ENCODE measurements around the gene NFKBIL1. TPM values are rescaled to one million over a fixed set of nuclear protein-coding genes. Genes with fewer than 3 reads are reported as not detected.

Gene NFKBIL1
- total RNA-seq, 2 experiments from 2014 or later = 15.4 to 17.6 TPM

- Mint-ChIP-seq H3K36me3 (peaks cover 33% of the 10 kb centered on the region), H3K27me3 (no peaks in the 10 kb centered on the region), H3K27ac (no peak overlapping the region), H3K9me3 (no peaks in the 10 kb centered on the region), H3K4me3 (no peak overlapping the region), H3K4me1 (peaks cover 16% of the 10 kb centered on the region)
- POLR2A ChIA-PET = interaction anchor here (0.5 to 3.5 kb wide), 4 partner anchors 11 to 129 kb away, joined by 3 to 27 read pairs (median 4); partner anchors contain the start of gene DDX39B
- no peak for DNase-seq
- ATAC-seq (ENCODE audit: low read depth) = peak; percentile 24
Measured at GRCh38 chr6:31529329-31530150, 17.9 kb upstream of the NFKBIL1 start.

GRCh38 chr6:31530659-31531058 is 16.7 kb upstream of the NFKBIL1 start:
- POLR2A ChIA-PET = no interaction called here
- Mint-ChIP-seq H3K36me3 (peaks cover 44% of the 10 kb centered on the region), H3K4me3 (no peak overlapping the region), H3K9me3 (no peaks in the 10 kb centered on the region), H3K27me3 (no peaks in the 10 kb centered on the region), H3K4me1 (peaks cover 22% of the 10 kb centered on the region), H3K27ac (no peak overlapping the region)
- DNase-seq = no peak
- ATAC-seq (ENCODE audit: low read depth) = no peak

- H3K27ac Mint-ChIP-seq = no peak overlapping the region
- DNase-seq (no peak), ATAC-seq (ENCODE audit: low read depth) (no peak)
- H3K27me3 Mint-ChIP-seq = no peaks in the 10 kb centered on the region
- H3K4me1 Mint-ChIP-seq = peaks cover 27% of the 10 kb centered on the region
- POLR2A ChIA-PET = interaction anchor here (1.8 kb wide), 1 partner anchor 34 kb away, joined by 6 read pairs; the partner anchor contains the start of gene MICB
- H3K36me3 Mint-ChIP-seq = peaks cover 49% of the 10 kb centered on the region
- no peaks in the 10 kb centered on the region for H3K9me3 Mint-ChIP-seq
- no peak overlapping the region for H3K4me3 Mint-ChIP-seq
Measured at GRCh38 chr6:31531162-31531561, 16.2 kb upstream of the NFKBIL1 start.

DNA sequence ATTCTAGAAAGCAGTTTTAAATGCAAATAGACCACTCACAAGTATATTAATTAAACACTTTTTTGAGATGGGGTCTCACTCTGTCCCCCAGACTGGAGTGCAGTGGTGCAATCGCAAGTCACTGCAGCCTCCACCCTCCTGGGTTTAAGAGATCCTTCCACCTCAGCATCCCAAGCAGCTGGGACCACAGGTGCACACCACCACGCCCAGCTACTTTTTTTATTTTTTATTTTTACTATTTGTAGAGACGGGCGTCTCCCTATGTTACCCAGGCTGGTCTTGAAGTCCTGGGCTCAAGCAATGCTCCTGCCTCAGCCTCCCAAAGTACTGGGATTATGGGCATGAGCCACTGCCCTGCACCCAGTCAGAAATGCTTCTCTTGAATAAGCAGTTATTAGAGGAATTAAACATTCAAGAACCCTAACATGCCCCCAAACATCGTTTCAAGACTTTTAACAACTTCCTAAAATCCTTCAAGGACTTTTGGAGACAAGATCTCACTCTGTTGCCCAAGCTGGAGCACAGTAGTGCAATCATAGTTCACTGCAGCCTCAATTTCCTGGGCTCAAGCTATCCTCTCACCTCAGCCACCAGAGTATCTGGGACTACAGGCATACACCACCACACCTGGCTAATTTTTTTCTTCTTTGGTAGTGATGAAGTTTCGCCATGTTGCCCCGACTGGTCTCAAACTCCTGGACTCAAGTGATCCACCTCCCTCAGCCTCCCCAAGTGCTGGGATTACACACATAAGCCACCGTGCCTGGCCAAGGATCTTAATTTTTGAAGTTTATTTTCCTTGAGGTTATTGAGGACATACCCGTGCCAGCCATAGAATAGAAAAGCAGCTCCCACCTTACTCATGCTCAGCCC is 15.4 kb upstream of the NFKBIL1 start:
- Mint-ChIP-seq H3K4me1 (peaks cover 34% of the 10 kb centered on the region), H3K36me3 (peaks cover 52% of the 10 kb centered on the region)

GRCh38 chr6:31532644-31533454 is 14.6 kb upstream of the NFKBIL1 start:
- H3K4me3 Mint-ChIP-seq = no peak overlapping the region
- POLR2A ChIA-PET = interaction anchor here (1.8 kb wide), 1 partner anchor 36 kb away, joined by 6 read pairs; the partner anchor contains the start of gene MICB
- ATAC-seq (ENCODE audit: low read depth) (no peak), DNase-seq (no peak)
- no peaks in the 10 kb centered on the region for H3K9me3 Mint-ChIP-seq
- peak overlapping the region; percentile 56 for H3K27ac Mint-ChIP-seq
- H3K36me3 Mint-ChIP-seq = peaks cover 56% of the 10 kb centered on the region
- H3K27me3 Mint-ChIP-seq = no peaks in the 10 kb centered on the region
- peaks cover 37% of the 10 kb centered on the region for H3K4me1 Mint-ChIP-seq

More for the DNA sequence above, 15.4 kb upstream of the NFKBIL1 start:
- Mint-ChIP-seq H3K9me3 (no peaks in the 10 kb centered on the region), H3K27me3 (no peaks in the 10 kb centered on the region), H3K27ac (no peak overlapping the region), H3K4me3 (no peak overlapping the region)
- DNase-seq (no peak), ATAC-seq (ENCODE audit: low read depth) (no peak)
- POLR2A ChIA-PET = interaction anchor here (1.8 kb wide), 1 partner anchor 35 kb away, joined by 6 read pairs; the partner anchor contains the start of gene MICB

DNA sequence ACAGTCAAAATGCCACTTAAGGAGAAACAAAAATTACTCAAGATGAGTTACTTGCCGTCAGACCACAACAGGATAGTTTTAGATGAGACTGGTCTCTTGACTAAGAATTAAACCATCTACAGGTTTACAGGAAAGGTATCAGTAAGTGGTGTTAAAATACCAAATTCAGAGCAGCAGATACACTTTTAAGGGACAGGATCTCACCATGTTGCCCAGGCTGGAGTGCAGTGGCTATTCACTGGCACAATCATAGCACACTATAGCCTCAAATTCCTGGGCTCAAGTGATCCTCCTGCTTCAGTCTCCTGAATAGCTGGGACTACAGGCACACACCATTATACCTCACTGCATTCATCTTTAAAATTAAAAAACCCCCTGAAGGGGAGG is 14.0 kb upstream of the NFKBIL1 start:
- Mint-ChIP-seq H3K9me3 (no peaks in the 10 kb centered on the region), H3K4me1 (peaks cover 41% of the 10 kb centered on the region), H3K36me3 (peaks cover 57% of the 10 kb centered on the region), H3K27ac (no peak overlapping the region), H3K4me3 (no peak overlapping the region), H3K27me3 (no peaks in the 10 kb centered on the region)
- POLR2A ChIA-PET = interaction anchor here (0.9 kb wide), 1 partner anchor 39 kb away, joined by 3 read pairs; no protein-coding TSS in a partner anchor
- no peak for ATAC-seq (ENCODE audit: low read depth)
- DNase-seq = no peak

DNA sequence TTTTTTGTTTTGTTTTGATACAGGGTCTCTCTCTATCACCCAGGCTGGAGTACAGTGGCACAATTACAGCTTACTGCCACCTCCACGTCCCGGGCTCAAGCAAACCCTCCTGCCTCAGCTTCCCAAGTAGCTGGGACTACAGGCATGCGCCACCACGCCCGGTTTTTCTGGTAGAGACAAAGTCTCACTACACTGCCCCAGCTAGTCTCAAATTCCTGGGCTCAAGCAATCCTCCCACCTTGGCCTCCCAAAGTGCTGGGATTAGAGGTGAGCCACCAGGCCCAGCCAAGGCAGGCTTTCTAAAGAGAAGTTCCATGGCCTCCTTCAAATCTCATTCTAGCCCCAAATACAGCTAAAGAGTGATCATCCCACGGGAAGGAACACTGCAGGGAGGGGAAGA is 13.4 kb upstream of the NFKBIL1 start:
- Mint-ChIP-seq H3K27me3 (no peaks in the 10 kb centered on the region), H3K9me3 (no peaks in the 10 kb centered on the region), H3K36me3 (peaks cover 63% of the 10 kb centered on the region), H3K27ac (no peak overlapping the region), H3K4me3 (no peak overlapping the region), H3K4me1 (peaks cover 45% of the 10 kb centered on the region)
- DNase-seq (no peak), ATAC-seq (ENCODE audit: low read depth) (no peak)
- POLR2A ChIA-PET = interaction anchor here (0.9 kb wide), 1 partner anchor 39 kb away, joined by 3 read pairs; no protein-coding TSS in a partner anchor

GRCh38 chr6:31534521-31535040 is 12.8 kb upstream of the NFKBIL1 start:
- DNase-seq (no peak), ATAC-seq (ENCODE audit: low read depth) (no peak)
- H3K4me3 Mint-ChIP-seq = no peak overlapping the region
- H3K36me3 Mint-ChIP-seq = peaks cover 69% of the 10 kb centered on the region
- H3K9me3 Mint-ChIP-seq = no peaks in the 10 kb centered on the region
- H3K27ac Mint-ChIP-seq = no peak overlapping the region
- H3K27me3 Mint-ChIP-seq = no peaks in the 10 kb centered on the region
- H3K4me1 Mint-ChIP-seq = peaks cover 51% of the 10 kb centered on the region
- POLR2A ChIA-PET = no interaction called here

DNA sequence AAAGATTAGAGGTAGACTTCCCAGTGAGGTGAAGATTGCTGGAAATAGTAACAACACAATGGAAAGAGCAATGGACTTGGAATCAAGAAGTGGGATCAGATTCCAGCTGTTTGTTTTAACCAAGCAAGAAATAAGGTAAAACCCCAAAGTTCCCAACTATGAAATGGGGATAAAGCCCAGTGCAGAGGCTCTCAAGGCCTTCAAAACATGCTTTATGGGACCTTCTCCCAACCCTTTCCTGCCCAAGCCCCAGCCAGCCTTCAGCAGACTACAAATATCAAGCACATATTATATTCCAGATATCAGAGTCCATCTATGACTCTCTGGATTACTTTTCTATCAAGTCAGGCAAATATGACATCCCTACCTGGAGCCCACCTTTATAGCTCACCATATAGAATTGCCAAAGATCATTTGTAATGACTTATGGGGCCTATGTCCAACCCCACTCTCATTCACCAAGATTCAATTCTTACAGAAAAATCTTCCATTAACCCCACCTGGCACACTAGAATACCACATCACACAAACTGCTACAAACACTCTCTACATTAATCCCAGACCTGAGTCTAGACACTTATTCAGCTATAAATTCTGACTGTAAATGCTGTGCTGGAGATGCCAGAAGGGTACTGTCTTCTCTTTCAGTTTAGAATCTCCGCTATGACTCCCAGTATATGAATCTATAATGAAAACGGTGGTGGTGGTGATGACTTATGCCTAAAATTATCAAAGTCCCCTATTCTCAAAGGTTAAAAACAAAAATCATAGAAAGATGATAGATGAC is 11.7 kb upstream of the NFKBIL1 start:
- POLR2A ChIA-PET = interaction anchor here (0.6 kb wide), 1 partner anchor 7 kb away, joined by 3 read pairs; no protein-coding TSS in a partner anchor
- ATAC-seq (ENCODE audit: low read depth) = no peak
- Mint-ChIP-seq H3K9me3 (no peaks in the 10 kb centered on the region), H3K4me3 (no peak overlapping the region), H3K27me3 (no peaks in the 10 kb centered on the region), H3K27ac (peak overlapping the region; percentile 13), H3K4me1 (peaks cover 59% of the 10 kb centered on the region), H3K36me3 (peaks cover 71% of the 10 kb centered on the region)
- no peak for DNase-seq

DNA sequence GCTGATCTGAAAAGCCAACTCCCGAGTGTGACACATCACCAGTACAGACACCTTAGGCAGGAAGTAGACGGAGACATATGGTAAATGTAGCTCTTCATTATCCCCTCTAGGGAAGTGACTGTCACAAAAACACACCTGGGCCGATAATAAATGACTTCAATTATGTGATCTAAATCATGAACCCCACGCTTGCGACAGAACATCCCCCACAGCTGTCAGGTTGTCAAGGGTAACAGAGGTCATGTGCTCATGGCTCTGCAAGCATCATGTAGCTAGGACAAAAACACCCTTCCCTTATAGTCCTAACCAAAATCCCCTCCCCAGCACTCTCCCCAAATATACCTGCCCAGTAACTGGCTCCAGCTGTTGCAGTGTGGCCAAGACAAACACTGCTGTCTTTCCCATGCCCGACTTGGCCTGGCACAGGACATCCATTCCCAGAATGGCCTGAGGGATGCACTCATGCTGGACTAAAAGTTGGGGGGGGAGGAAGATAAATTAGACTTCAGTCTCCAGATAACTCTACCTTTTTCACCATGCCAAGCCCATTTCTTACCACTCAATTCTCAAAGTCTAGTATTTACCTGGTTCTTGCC is 8.5 kb upstream of the NFKBIL1 start:
- ATAC-seq (ENCODE audit: low read depth) (no peak), DNase-seq (no peak)
- H3K27me3 Mint-ChIP-seq = no peaks in the 10 kb centered on the region
- peaks cover 54% of the 10 kb centered on the region for H3K36me3 Mint-ChIP-seq
- H3K4me3 Mint-ChIP-seq = peak overlapping the region; percentile 95
- POLR2A ChIA-PET = interaction anchor here (1.0 to 3.9 kb wide), 3 partner anchors 10 to 44 kb away, joined by 4 to 27 read pairs (median 10); partner anchors contain the start of genes MCCD1 and MICB
- no peaks in the 10 kb centered on the region for H3K9me3 Mint-ChIP-seq
- peaks cover 56% of the 10 kb centered on the region for H3K4me1 Mint-ChIP-seq
- H3K27ac Mint-ChIP-seq = peak overlapping the region; percentile 72

DNA sequence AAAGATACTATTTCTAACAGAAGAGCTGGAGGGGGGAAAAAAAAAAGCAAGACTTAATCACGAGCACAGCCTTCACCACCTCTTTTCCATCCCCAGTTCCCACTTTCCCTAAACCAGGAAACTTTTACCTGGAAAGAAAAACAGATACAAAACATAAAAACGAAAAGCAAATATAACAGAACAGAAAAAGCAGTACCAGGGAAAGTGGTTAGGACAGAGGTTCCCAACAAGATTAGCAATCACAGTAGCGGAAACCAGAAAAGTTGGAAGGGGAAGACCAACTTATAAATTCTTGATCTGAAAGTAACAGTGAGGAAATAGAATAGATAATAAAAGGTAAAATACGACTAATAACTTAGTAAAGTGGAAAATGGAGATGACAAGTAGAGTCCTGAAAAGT is 6.8 kb upstream of the NFKBIL1 start:
- no peaks in the 10 kb centered on the region for H3K9me3 Mint-ChIP-seq
- H3K27ac Mint-ChIP-seq = peak overlapping the region; percentile 87
- peaks cover 46% of the 10 kb centered on the region for H3K4me1 Mint-ChIP-seq
- no peak for ATAC-seq (ENCODE audit: low read depth)
- H3K27me3 Mint-ChIP-seq = no peaks in the 10 kb centered on the region
- peaks cover 41% of the 10 kb centered on the region for H3K36me3 Mint-ChIP-seq
- H3K4me3 Mint-ChIP-seq = peak overlapping the region; percentile 95
- POLR2A ChIA-PET = interaction anchor here (0.6 to 3.9 kb wide), 24 partner anchors 12 to 431 kb away, joined by 3 to 55 read pairs (median 6); partner anchors contain the start of genes BAG6, C6orf47, CLIC1 and DXO
- DNase-seq = no peak
